GM18867 (cell line): ENCODE data around the gene FAM174B.
A peak's percentile ranks its signal among the peaks of the same experiment; 100 is the strongest.

Source experiments
- ATAC-seq: cut with Tn5 transposase; IDR thresholded peaks from one replicate; pipeline ENCODE4 v1.9.1; 2021; ENCODE audit warnings: mild to moderate bottlenecking, moderate library complexity; ENCODE audit not compliant: unreplicated experiment

The FAM174B gene

GRCh38 chr15:92655178-92655995 lies at the start of gene FAM174B:
Gene FAM174B (minus strand): TSS chr15:92655775.
- ATAC-seq: peak; percentile 56

DNA sequence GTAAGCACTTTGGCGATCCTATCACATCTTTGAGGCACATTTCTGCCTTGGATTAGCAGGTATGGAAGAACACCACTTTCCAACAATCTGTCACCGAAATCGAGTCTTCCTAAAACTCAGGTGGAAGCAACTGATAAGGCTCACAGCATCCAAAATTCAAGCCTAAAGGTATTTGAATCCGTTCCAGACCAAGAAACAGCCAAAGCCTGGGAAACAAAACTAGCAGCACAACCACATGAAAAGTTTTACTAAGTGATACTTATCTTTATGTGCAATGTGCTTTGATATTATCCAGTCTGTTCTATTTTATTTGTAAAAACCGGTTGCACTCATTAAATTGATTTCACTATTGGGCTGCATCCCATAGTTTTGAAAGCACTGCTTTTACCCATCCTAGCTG lies 40.5 kb upstream of the FAM174B start:
- ATAC-seq: no peak

GRCh38 chr15:92693691-92694331 lies 38.2 kb upstream of the FAM174B start:
- no peak for ATAC-seq

DNA sequence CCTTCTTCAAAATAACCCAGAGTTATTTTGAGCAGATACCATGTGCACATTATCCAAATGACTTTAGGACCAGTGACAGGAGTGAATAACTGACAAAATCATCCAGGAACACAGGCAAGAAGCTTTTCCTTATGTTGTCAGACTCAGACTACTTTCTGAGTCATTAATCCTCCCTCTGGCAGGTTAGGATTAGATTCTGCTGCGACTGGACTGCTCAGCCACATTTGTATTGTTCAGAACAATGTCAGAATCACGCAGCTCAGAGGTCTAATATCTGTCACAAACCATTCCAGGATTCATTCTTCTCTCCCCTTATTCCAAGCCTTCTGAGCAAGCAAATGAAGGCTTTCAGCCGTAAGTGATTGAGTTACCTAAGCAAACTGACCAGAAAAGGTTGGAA lies 34.8 kb upstream of the FAM174B start:
- no peak for ATAC-seq

DNA sequence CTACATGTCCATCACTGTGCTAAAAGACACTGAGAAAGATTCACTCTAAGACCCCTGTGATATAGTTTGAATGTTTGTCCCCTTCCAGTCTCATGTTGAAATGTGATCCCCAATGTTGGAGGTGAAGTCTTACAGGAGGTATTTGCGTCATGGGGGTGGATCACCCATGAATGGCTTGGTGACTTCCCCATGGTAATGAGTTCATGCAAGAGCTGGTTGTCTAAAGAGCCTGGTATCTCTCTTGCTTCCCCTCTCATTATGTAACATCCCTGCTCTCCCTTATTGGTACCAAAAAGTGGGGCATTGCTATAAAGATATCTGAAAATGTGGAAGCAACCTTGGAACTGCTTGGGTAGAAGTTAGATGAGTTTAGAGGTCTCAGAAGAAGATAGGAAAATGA lies 32.2 kb upstream of the FAM174B start:
- ATAC-seq: no peak

GRCh38 chr15:92687195-92687602 lies 31.6 kb upstream of the FAM174B start:
- no peak for ATAC-seq

DNA sequence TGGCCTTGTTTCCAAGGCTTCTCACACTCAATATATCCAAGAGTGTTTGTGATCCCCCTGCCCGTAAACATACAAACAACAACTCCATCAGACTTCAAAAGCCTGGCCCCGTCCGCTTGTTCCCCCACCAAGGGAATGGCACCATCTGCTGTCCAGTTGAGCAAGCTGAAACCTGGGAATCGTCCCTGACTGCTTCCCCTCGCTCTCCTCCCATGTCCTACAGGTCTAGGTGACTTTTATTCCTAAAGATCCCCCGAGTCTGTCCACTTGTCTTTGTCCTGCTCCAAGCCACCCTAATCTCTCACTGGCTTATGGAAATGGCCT lies 27.9 kb upstream of the FAM174B start:
- no peak for ATAC-seq

GRCh38 chr15:92682741-92683510 lies 27.4 kb upstream of the FAM174B start:
- ATAC-seq: no peak

DNA sequence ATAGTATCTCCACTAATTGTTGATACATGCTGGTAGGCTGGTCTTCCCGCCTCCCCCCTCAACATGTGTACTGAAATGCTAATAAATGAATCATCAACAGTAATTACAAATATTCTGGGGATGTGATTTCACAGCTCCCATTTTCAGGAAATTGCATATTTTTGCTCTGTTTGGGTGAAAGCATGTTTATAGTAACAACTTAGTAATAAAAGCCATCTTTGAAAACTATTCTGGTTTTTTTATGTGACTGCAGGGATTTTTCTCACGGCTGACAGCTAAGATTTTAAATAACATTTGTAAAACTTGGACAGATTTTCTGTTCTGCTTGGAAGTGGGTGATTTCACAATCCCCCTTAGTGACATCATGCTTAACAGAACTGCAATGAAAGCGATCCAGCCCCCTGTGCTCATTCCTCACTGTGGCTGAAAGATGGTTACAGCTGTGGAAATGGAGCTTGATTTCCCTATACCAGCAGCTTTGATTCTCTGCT lies 25.6 kb upstream of the FAM174B start:
- no peak for ATAC-seq

DNA sequence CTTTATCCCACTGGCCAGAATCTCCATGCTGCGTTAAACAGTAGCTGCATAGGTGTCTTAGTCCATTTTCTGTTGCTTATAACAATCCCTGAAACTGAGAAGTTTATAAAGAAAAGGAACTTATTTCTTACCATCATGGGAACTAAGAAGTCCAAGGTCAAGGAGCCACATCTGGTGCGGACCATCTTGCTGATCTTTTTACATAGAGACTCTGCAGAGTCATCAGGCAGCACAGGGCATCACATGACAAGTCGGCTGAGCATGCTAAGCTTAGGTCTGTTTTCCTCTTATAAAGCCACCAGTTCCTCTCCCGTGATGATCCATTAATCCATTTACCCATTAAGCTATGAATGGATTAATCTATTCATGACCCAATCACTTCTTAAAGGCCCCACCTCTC lies 22.4 kb upstream of the FAM174B start:
- no peak for ATAC-seq

- no peak for ATAC-seq
Observed at GRCh38 chr15:92676561-92676960, 21.0 kb upstream of the FAM174B start.

DNA sequence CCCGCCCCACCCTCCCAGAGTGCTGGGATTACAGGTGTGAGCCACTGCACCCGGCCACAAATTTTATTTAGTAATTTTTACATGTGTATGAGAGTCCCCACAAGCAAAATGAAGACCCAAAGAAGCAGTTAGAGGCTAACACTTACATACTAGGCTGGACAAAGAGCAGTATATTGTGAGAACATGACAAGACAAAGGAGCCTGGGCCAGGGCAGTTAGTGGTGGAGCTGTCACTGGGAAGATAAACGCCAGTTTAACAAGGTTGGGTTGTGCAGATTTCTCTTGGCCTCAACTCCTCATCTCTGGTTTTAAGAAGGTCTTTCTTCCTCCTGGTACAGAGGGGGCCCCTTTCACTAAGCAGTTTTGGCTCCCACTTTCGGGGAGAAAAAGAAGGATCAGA lies 19.9 kb upstream of the FAM174B start:
- no peak for ATAC-seq

DNA sequence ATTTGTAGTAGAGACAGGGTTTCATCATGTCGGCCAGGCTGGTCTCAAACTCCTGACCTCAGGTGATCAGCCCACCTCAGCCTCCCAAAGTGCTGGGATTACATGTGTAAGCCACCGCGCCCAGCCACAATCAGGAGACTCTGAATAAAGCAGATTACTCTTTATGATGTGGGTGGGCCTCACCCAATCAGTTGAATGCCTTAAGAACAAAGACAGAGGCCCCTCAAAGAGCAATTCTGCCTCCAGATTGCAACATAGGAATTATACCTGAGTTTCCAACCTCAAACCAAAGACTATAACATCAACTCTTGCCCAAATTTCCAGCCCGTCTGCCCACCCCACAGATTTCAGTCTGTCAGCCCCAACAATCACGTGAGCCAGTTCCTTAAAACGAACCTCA lies 18.8 kb upstream of the FAM174B start:
- no peak for ATAC-seq

DNA sequence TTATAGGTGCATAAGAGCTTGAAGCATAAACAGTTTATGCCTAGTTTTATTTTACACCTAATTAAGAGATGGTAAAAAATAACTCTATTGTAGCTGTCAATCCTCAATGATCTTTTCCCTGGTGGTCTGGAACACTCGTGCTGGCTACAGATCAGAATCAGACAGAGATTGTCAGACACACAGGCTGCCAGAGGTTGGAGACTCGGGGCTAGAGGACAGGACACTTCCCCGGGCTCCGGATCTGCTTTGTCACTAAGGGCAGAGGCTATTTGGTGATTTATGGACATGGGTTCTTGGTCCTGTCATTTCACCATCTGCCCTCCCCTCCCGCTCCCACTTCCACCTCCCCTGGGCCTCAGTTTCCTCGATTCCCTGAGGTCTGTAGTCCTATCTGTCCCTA lies 16.5 kb upstream of the FAM174B start:
- ATAC-seq: no peak

DNA sequence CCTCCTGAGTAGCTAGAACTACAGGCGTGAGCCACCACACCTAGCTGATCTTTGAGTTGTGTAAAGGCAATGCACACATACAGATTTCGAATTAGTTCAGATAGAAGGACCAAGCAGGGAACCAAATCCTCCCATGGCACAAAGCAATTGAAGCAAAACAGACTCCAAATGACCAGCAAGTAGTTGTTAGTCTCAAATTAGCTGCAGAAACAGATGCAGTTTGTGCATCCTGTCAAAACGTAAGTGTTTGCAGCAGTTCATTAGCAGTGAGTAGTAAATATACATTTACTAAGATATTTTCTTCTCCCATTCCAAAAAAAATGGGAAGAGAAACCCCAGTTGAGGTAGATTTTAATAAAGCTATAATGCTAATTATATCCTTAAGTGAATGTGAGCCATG lies 15.8 kb upstream of the FAM174B start:
- ATAC-seq: no peak

- no peak for ATAC-seq
Observed at GRCh38 chr15:92670621-92671020, 15.0 kb upstream of the FAM174B start.

GRCh38 chr15:92669432-92669831 lies 13.9 kb upstream of the FAM174B start:
- ATAC-seq: no peak

- no peak for ATAC-seq
Observed at GRCh38 chr15:92668620-92669019, 13.0 kb upstream of the FAM174B start.

DNA sequence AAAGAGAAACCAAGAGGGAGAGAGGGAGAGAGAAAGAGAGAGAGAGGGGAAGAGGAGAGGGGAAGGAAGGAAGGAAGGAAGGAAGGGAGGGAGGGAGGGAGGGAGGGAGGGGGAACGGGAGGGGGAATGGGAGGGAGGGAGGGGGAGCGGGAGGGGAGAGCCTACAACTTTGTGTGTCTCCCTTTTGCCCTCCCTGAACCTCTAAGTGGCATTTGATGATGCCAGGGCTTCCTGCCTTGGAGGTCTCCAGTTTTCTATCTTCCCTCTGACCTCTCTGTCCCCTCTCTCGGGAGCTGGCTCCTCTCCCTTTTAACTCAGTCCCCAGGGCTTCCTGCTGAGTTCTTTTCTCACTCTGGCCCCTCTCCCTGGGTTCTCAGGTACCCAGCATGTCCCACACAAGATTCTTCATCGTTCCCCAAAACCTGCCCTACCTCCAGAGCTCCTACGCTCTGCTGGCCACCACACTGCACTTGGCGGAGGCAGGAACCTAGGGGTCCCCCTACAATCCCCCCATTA lies 12.5 kb upstream of the FAM174B start:
- no peak for ATAC-seq

- ATAC-seq: no peak
Observed at GRCh38 chr15:92667287-92667904, 11.8 kb upstream of the FAM174B start.

GRCh38 chr15:92666780-92667179 lies 11.2 kb upstream of the FAM174B start:
- no peak for ATAC-seq
